IPS-18c (cell line): ENCODE results near the gene ANKH.

Source experiments
- H3K4me3 ChIP-seq: 2 replicates; pipeline ENCODE4 v1.7.0; 2013; ENCODE audit warnings: low read depth, mild to moderate bottlenecking, low read length, moderate library complexity; ENCODE audit not compliant: insufficient read depth
- H3K9me3 ChIP-seq: one replicate; pipeline ENCODE4 v1.6.1; 2013; ENCODE audit warnings: mild to moderate bottlenecking, low read length, moderate library complexity; ENCODE audit not compliant: control insufficient read depth, insufficient read depth

Gene ANKH

GRCh38 chr5:14744296-14745187 is 127.0 kb downstream of the ANKH start:
- no peaks in the 10 kb centered on the region for H3K9me3 ChIP-seq
- H3K4me3 ChIP-seq: no peak overlapping the region

- H3K9me3 ChIP-seq: no peaks in the 10 kb centered on the region
These were observed 127.8 kb downstream of the ANKH start for GRCh38 chr5:14743601-14744295.

GRCh38 chr5:14742498-14742897 is 129.1 kb downstream of the ANKH start:
- Histone ChIP-seq H3K4me3 (no peak overlapping the region), H3K9me3 (no peaks in the 10 kb centered on the region)

More at GRCh38 chr5:14743601-14744295, 127.8 kb downstream of the ANKH start:
- no peak overlapping the region for H3K4me3 ChIP-seq

- H3K9me3 ChIP-seq: no peaks in the 10 kb centered on the region
- H3K4me3 ChIP-seq: no peak overlapping the region
These were observed 129.7 kb downstream of the ANKH start for GRCh38 chr5:14741801-14742440.

- no peaks in the 10 kb centered on the region for H3K9me3 ChIP-seq
- no peak overlapping the region for H3K4me3 ChIP-seq
These were observed 130.4 kb downstream of the ANKH start for GRCh38 chr5:14741131-14741530.

GRCh38 chr5:14739981-14740380 is 131.6 kb downstream of the ANKH start:
- no peak overlapping the region for H3K4me3 ChIP-seq
- no peaks in the 10 kb centered on the region for H3K9me3 ChIP-seq

- Histone ChIP-seq H3K9me3 (no peaks in the 10 kb centered on the region), H3K4me3 (no peak overlapping the region)
These were observed 132.0 kb downstream of the ANKH start for GRCh38 chr5:14739538-14739937.

- no peak overlapping the region for H3K4me3 ChIP-seq
- H3K9me3 ChIP-seq: no peaks in the 10 kb centered on the region
These were observed 133.5 kb downstream of the ANKH start for GRCh38 chr5:14738050-14738449.

- no peaks in the 10 kb centered on the region for H3K9me3 ChIP-seq
- no peak overlapping the region for H3K4me3 ChIP-seq
These were observed 134.3 kb downstream of the ANKH start for GRCh38 chr5:14737291-14737690.

GRCh38 chr5:14735944-14736343 is 135.6 kb downstream of the ANKH start:
- no peaks in the 10 kb centered on the region for H3K9me3 ChIP-seq
- H3K4me3 ChIP-seq: no peak overlapping the region

- no peak overlapping the region for H3K4me3 ChIP-seq
- H3K9me3 ChIP-seq: no peaks in the 10 kb centered on the region
These were observed 137.2 kb downstream of the ANKH start for GRCh38 chr5:14734396-14734795.

- no peaks in the 10 kb centered on the region for H3K9me3 ChIP-seq
- H3K4me3 ChIP-seq: no peak overlapping the region
These were observed 137.9 kb downstream of the ANKH start for GRCh38 chr5:14733661-14734060.

GRCh38 chr5:14732991-14733390 is 138.6 kb downstream of the ANKH start:
- no peak overlapping the region for H3K4me3 ChIP-seq

GRCh38 chr5:14730881-14731280 is 140.7 kb downstream of the ANKH start:
- no peaks in the 10 kb centered on the region for H3K9me3 ChIP-seq
- H3K4me3 ChIP-seq: no peak overlapping the region

More at GRCh38 chr5:14732991-14733390, 138.6 kb downstream of the ANKH start:
- H3K9me3 ChIP-seq: no peaks in the 10 kb centered on the region

- Histone ChIP-seq H3K9me3 (no peaks in the 10 kb centered on the region), H3K4me3 (no peak overlapping the region)
These were observed 141.1 kb downstream of the ANKH start for GRCh38 chr5:14730466-14730865.

GRCh38 chr5:14729448-14730385 is 141.9 kb downstream of the ANKH start:
- no peaks in the 10 kb centered on the region for H3K9me3 ChIP-seq

GRCh38 chr5:14728459-14728938 is 143.1 kb downstream of the ANKH start:
- H3K4me3 ChIP-seq: no peak overlapping the region

More at GRCh38 chr5:14729448-14730385, 141.9 kb downstream of the ANKH start:
- no peak overlapping the region for H3K4me3 ChIP-seq

More at GRCh38 chr5:14728459-14728938, 143.1 kb downstream of the ANKH start:
- H3K9me3 ChIP-seq: no peaks in the 10 kb centered on the region
